ENCODE data around the gene KCNK16.
"Not testable (repeated sequence)": the region's sequence is repeated elsewhere in the genome, so short reads cannot be mapped to it uniquely, and the experiment has no call there.

KCNK16 gene

GRCh38 chr6:39312912-39313525 is 9.5 kb downstream of the KCNK16 start:
- DNase-seq (ENCODE audit: low read depth in 3 of 3, low spot score in 1 of 3): no peak

GRCh38 chr6:39310542-39310941 is 12.0 kb downstream of the KCNK16 start:
- DNase-seq (ENCODE audit: low read depth in 3 of 3, low spot score in 1 of 3): no peak

- DNase-seq (ENCODE audit: low read depth in 3 of 3, low spot score in 1 of 3): peak in 1 of 3 donors; percentile 29
Measured at GRCh38 chr6:39309942-39310531, 12.5 kb downstream of the KCNK16 start.

DNA sequence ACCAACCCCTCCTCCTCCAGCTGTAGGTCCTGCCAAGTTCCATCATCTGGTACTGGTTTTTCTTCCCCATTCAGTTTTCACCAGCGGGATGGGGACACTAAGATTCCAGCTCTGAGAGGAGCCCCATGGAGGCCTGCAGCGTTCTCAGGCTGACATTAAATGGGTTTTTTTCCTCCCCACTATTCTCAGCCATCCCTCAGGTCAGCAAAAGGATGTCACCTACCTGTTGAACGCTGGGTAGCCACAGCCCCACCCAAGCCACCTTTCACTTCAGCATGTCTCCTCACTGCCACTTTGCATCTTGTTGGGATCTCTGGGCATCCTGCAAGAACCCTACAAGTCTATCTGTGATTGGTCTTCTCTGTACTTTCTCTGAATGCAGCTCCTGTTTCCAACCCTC is 15.0 kb downstream of the KCNK16 start:
- DNase-seq (ENCODE audit: low read depth in 3 of 3, low spot score in 1 of 3): no peak

DNA sequence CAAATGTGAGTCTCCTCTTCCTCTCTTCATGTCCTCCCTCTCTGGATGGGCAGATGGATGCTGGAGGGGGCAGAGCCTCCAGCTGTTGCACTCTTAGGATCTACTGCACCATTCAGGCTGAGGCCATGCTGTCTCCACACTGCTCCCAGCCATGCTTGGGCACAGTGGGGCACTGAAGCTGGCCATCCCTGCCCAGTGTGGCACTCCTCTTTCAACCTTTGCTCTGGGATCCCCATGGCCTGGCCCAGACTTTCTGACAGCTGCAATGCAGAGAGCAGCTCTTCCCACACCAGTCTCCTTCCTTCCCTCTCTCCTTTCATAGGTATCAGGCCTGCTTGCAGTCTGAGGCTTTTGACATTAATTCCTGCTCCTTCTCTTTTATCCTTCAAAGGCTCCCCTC is 17.6 kb downstream of the KCNK16 start:
- no peak for DNase-seq (ENCODE audit: low read depth in 3 of 3, low spot score in 1 of 3)

DNA sequence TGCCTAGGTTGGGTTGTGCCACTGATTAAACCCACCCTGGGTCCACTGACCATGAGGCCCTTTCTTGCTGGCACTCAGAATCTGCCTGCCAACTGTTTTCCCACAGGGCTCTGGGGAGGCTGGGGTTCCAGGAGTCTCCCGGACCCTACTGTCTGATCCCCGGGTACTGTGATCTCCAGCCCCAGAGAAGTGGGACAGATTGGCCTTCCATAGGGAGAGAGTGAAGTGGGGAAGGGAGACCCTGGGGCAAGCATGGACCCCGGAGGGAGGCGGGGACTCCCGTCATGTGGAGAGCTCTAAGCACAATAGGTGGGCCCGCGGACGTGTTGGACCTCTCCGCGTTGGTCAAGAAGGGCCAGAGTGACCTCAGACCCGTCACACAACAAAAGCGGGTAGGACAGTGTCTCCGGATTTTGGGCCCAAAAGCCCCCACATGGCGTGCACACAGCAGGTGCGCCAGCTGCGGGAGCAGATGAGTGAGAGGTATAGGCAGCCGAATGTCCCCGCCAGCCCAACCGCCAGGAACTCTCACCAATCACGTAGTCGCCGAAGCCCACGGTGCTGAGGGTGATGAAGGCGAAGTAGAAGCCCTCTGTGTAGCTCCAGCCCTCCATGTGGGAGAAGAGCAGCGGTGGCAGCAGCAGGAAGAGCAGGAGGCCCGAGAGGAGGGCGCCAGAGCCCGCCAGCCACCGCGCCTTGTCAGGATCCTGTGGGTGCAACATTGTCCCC is 18.9 kb downstream of the KCNK16 start:
- DNase-seq (ENCODE audit: low read depth in 3 of 3, low spot score in 1 of 3): no peak

GRCh38 chr6:39302669-39303424 is 19.7 kb downstream of the KCNK16 start:
- DNase-seq (ENCODE audit: low read depth in 3 of 3, low spot score in 1 of 3): peak; percentile 63 to 80 (median 65)

DNA sequence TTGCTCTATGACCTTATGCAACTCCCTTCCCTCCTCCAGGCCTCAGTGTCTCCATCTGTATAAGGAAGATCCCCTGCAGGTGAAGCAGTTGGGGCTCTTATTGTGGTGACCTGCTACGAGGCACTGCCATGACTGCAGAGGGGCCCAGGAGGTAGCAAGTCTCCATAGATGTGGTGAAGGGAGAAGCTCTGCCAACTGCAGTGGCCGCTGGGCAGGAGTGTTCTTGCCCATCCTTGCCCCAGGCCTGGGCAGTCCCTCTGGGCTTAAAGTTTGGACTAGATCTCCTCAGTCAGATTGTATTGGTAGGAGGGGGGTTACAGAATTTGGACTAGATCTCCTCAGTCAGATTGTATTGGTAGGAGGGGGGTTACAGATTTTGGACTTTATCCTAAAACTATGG is 20.5 kb downstream of the KCNK16 start:
- DNase-seq (ENCODE audit: low read depth in 3 of 3, low spot score in 1 of 3): no peak

GRCh38 chr6:39301606-39302005 is 20.9 kb downstream of the KCNK16 start:
- DNase-seq (ENCODE audit: low read depth in 3 of 3, low spot score in 1 of 3): no peak

DNA sequence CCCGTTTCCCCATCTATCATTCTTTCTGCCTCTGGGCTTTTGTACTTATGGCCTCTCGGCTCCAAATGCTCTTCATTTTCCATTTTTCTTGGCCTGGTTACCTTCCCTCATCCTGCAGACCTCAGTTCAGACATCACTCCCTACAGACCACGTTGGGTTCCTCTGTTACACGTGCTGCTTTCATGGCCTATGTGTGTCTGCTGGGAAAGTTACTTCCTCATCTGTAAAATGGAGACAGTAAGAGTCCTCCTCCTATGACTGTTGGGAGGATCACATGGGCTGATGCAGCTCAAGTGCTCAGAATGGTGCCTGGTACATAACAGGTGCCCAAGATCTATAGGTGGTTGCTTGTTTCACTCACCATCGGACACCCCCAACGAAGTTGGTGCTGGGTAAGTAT is 21.8 kb downstream of the KCNK16 start:
- DNase-seq (ENCODE audit: low read depth in 3 of 3, low spot score in 1 of 3): no peak

DNA sequence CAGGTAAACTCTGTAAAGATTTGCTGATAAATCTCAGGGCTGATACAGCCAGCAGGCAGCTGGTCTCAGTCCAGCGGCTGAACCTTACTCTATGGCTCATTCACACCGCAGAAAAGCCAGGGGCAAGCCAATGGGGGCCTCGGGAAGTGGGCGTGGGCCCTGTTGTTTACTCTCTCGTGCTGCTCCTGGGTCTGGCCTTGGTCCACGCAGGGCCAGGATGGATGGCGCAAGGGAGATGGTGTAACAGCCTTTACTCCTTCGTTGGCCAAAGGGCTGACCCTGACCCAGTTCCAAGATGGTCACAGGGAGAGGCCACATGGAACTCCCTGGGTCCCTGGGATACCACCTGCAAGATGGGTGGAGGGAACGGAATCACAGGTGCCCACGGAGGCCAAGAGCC is 24.4 kb downstream of the KCNK16 start:
- DNase-seq (ENCODE audit: low read depth in 3 of 3, low spot score in 1 of 3): no peak

- DNase-seq (ENCODE audit: low read depth in 3 of 3, low spot score in 1 of 3): no peak
Measured at GRCh38 chr6:39296745-39297640, 25.5 kb downstream of the KCNK16 start.

GRCh38 chr6:39295611-39296011 is 26.9 kb downstream of the KCNK16 start:
- no peak for DNase-seq (ENCODE audit: low read depth in 3 of 3, low spot score in 1 of 3)

DNA sequence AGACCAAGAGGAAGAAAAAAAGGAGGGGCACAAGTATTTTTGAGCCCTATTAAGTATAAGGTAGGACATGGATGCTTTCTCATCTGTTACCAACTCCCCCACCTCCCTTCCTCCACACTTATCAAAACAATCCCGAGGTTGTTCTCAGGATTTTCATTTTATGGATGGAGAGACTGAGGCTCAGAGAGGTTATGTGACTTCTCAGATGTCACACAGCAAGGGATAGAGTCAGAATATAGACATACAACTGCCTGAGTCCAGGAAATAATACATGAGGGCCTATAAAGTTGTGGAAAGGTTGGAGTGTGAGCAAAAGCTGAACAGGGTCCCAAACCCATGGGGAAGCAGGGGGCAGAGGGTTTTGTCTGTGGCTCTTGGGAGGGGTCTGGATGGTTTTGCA is 27.6 kb downstream of the KCNK16 start:
- DNase-seq (ENCODE audit: low read depth in 3 of 3, low spot score in 1 of 3): no peak

- DNase-seq (ENCODE audit: low read depth in 3 of 3, low spot score in 1 of 3): no peak
Measured at GRCh38 chr6:39294133-39294532, 28.4 kb downstream of the KCNK16 start.

- no peak for DNase-seq (ENCODE audit: low read depth in 3 of 3, low spot score in 1 of 3)
Measured at GRCh38 chr6:39292637-39293036, 29.9 kb downstream of the KCNK16 start.

DNA sequence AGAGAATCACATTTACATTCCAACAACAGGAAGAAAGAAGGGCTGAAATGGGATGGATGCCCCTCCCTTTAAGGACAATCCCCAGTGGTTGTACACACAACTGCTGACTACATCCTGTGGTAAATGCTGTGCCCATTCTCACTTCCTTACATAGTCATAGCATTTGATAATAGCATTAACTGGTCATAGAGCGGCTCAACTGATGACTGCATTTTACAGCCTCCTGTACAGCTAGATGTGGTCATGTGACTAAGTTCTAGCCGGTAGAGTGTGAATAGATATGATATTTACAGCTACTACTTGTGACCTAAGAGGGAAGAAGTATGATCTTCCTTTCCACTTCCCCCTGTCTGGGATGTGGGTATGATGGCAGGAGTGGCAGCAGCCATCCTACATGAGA is 33.0 kb downstream of the KCNK16 start:
- DNase-seq (ENCODE audit: low read depth in 3 of 3, low spot score in 1 of 3): no peak

DNA sequence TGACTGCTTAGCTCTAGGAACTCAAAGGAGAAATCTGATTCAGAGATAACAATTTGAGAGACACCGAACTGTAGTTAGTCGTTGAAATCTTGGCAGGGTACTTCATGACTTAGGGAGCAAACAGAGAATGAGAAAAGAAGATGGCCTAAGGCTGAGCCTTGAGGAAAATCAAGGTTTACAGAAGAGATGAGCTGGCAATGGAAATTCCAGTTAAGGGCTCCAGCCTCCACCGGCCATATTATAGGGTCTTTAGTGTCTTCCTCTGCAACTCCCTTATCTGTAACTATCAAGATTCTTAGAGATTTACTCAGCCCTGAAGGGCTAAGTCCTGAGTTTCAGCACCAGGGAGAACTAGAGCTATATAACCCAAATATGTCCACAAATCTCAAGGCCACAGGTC is 34.9 kb downstream of the KCNK16 start:
- no peak for DNase-seq (ENCODE audit: low read depth in 3 of 3, low spot score in 1 of 3)

- DNase-seq (ENCODE audit: low read depth in 3 of 3, low spot score in 1 of 3): not testable (repeated sequence)
Measured at GRCh38 chr6:39286596-39286995, 35.9 kb downstream of the KCNK16 start.

- no peak for DNase-seq (ENCODE audit: low read depth in 3 of 3, low spot score in 1 of 3)
Measured at GRCh38 chr6:39282774-39283173, 39.7 kb downstream of the KCNK16 start.

All from stimulated activated CD4-positive, alpha-beta T cell treated with anti-CD3 and anti-CD28 coated beads, TNF-alpha, amount 100 ng/mL, for 1 hour (primary cell).